ENCODE results near the gene CELF2.

CELF2 gene

GRCh38 chr10:11058965-11059364 lies 41.3 kb downstream of the CELF2 start:
- no peak for DNase-seq (ENCODE audit: low spot score)

- no peak for DNase-seq (ENCODE audit: low spot score)
Measured at GRCh38 chr10:11063856-11064255, 46.2 kb downstream of the CELF2 start.

DNA sequence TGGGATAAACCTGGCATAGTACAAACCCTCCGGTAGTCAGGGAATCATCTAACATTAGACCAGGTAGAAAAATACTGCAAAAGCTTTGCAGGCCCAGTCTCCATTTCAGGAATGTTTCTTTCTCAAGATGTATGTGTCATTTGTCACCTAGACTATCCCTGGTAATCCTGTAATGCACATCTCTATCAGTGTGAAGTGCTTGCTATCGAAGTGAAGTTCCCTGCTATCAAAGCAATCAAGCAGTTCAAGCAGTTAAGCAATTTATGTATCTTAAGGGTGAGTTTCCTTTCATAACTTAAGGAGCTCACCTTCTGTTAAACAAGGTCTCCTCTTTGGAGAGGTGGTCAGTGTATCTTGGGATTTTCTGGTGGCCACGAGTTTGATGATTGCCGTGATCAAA lies 47.2 kb downstream of the CELF2 start:
- DNase-seq (ENCODE audit: low spot score) = no peak

DNA sequence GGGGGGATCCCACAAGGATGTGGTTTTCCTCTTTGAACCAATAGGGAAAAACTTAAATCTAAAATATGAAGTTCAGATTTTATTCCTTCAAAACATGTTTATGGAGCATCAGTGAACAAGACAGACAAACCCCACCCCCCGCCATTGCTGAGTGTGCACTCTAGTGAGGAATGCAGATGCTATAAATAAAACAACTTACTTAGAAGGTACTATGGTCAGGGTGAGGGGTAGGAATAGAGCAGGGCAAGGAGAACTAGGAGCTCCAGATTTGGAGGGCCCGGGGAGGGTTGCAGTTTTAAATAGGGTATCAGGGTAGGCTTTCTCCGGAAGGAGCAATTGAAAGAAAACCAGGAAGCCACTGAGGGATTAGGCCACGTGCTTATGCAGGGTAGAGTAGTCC lies 47.9 kb downstream of the CELF2 start:
- DNase-seq (ENCODE audit: low spot score) = no peak

GRCh38 chr10:11066520-11066919 lies 48.8 kb downstream of the CELF2 start:
- no peak for DNase-seq (ENCODE audit: low spot score)

DNA sequence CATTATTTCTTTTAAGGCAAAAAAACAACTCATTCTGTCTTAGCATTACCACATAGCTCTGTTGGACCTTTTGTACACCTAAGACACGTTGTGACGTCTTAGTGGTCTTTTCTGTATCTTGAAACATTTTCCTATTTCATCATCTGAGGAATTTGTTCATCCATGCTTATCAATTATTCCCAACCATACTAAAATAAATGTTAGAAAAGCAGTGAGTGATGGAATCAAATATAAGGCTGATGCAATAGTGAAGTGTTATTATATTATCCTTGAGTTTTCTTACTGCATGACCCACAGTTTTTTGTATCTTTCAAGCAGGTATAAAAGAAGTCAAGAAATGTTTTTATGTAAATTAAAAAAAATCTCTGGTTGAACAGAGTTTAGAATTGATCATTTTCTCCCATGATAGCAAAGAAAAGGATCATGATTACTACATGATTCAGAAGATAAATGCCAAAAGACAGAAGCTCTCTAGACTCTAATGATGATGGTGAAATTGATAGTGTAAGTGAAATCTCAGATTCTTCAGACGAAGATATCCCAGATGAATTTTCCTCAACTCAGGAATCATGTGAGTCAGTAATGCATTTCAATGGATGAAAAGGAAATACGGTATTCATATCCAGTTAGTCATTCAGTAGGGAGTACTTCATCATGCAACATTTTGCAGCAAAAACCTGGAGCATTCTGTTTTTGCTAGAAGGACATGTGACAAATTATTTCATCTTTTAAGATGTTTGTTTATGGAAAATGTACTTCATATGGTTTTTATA lies 51.4 kb downstream of the CELF2 start:
- DNase-seq (ENCODE audit: low spot score) = no peak

DNA sequence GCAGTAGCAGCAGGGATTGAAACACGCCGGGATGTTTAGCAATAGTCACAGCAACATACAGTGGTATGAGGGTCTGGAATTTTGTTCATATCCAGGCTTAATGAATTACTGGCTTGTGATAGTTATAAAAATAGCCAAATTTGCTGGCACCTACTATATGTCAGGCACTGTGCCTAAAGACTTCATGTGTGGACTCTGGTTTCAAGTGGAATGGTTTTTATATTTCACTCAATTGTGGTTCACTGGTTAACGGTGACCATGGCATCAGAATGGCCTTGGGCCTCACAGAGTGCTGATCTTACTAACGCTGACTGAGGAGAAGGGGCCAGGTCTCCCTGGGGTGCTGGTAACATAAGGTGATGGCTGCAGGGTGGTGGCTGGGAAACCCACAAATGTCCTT lies 55.7 kb downstream of the CELF2 start:
- DNase-seq (ENCODE audit: low spot score) = peak; percentile 32

DNA sequence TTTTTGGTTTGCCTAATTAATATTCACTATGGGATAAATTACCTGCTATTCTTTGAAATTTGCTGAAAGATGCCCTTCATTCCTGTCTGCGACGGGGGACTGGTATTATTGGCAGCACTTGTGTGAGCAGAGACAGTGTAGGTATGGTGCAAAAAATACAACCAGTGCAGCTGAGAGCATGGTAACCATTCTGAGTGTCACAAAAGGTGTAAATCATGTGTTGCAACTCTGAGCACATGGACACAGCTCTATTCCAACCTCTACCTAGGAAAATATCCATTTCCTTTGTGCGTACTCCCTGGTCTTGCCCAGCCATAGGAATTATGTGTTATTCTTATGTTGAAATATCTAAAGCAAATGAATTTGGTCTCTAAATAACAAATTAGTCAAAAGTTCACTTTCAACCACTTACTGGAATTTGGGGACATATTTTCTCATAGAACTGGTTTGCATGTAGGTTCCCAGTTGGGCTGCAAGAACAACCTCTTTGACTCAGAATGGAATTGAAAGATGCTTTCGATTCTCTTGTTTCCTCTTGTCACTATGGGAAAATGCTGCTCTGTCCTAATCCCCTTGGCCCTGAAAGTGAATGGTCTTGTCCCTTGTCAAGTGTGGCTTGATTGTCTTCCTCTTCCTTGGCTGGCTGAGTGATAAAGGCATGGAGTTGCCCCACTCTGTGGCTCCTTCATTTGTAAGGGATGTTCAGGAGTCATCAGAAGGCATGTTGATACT lies 57.0 kb downstream of the CELF2 start:
- no peak for DNase-seq (ENCODE audit: low spot score)

DNA sequence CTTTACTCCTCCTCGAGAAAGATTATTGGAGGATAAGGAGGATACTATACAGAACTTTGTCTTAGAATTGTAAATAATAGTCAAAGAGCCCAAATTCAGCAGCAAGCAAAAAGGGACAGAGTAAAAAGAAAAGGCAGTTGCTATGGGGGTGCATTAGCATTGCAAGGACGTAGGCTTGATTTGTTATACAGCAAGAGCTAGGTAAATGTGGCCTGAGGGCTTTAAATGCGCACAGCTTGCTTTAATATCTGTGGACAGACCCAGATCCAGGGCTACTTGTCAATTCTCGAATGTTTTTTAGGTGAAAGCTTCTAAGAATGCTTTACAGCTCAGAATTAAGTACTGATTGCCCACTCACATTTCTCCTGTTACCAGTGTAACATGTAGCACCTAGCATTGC lies 58.5 kb downstream of the CELF2 start:
- DNase-seq (ENCODE audit: low spot score) = no peak

- no peak for DNase-seq (ENCODE audit: low spot score)
Measured at GRCh38 chr10:11080564-11080984, 62.9 kb downstream of the CELF2 start.

GRCh38 chr10:11081408-11081807 lies 63.7 kb downstream of the CELF2 start:
- no peak for DNase-seq (ENCODE audit: low spot score)

GRCh38 chr10:11082526-11082925 lies 64.9 kb downstream of the CELF2 start:
- DNase-seq (ENCODE audit: low spot score) = no peak

DNA sequence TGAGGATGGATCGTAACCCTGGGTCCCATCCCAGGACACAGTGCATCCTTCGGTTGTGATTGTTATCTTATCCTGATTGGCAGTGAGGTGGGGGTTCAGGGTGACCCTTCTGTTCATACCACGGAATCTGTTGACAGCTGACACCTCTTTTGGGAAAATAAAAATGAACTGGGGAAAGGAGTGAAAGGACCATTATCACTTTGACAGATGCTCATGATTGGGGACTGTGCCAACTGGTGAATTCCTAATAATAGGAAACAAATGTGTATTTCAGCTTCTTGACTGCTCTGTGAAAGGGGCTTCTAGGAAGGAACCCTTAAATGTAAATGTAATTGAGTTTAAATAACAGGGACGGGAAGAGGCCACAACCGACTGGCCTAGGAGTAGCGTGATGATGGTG lies 65.4 kb downstream of the CELF2 start:
- no peak for DNase-seq (ENCODE audit: low spot score)

DNA sequence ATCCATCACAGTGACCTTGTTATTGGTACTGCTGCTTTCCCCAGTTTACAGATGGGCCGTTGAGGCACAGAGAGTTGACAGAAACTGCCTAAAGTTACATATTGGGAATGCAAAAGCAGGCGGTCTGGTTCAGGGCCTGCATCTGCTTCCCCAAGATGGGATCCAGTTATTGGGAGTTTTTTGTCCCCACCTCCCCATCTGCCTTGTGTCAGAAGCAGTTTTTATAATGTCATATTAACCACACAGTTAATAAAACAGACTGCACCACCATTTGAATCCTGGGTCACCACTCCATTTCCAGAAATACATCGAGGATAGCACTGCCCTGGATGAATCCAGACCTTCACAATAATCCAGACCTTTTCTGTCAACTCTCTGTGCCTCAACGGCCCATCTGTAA lies 67.9 kb downstream of the CELF2 start:
- DNase-seq (ENCODE audit: low spot score) = no peak

- no peak for DNase-seq (ENCODE audit: low spot score)
Measured at GRCh38 chr10:11086177-11086840, 68.6 kb downstream of the CELF2 start.

DNA sequence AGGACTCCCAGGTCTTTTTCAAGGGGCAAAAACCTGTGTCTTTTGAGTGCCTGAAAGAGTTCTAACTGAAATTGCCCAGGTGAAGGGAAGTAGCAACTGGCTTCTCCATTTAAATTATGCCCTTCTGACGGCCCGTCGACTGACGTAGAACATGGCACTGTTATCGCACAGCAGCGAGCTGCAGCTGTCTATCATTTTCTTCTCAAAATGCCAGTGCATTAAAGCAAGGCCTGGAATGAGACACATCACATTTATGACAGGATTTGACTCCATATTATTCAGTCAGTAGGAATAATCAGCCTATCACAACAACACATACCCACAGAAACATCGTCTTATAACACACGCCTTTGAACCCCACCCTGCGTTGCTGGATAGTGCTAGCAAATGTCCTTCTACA lies 69.7 kb downstream of the CELF2 start:
- DNase-seq (ENCODE audit: low spot score) = no peak

DNA sequence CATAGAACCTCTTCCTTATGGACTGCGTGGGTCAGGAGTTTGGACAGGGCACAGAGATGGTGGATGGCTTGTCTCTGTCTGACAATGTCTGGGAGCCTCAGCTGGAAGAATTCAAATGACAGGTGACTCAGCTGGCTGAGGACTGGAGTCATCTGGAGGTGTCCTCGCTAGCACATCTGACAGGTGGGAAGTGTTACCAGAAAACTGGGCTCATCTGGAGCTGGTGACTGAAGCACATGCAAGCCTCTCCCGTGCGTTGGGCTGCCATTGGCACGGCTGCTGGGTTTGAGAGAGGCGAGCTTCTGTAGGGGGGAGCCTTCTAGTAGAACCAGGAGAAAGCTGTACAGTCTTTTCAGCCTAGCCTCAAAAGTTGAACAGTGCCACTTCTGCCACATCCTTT lies 71.0 kb downstream of the CELF2 start:
- no peak for DNase-seq (ENCODE audit: low spot score)

DNA sequence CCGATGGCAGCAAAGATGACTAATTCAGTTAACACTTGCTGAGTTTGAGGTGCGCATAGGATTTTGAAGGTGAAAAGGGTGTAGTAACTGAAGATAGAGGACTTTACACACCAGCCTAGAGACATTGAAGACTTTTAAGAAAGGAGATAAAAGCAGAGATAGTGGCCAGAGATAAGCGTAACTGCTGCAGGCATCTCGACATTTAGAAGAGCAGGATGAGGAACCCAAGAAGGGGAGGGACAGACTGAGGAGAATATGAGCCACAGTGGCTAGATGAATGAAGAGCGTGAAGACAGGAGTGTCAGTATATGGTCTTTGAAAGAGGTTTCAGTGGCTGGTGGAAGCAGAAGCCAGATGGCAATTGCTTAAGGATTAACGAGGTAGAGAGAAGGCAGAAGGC lies 71.6 kb downstream of the CELF2 start:
- no peak for DNase-seq (ENCODE audit: low spot score)

GRCh38 chr10:11091517-11092102 lies 73.9 kb downstream of the CELF2 start:
- no peak for DNase-seq (ENCODE audit: low spot score)

DNA sequence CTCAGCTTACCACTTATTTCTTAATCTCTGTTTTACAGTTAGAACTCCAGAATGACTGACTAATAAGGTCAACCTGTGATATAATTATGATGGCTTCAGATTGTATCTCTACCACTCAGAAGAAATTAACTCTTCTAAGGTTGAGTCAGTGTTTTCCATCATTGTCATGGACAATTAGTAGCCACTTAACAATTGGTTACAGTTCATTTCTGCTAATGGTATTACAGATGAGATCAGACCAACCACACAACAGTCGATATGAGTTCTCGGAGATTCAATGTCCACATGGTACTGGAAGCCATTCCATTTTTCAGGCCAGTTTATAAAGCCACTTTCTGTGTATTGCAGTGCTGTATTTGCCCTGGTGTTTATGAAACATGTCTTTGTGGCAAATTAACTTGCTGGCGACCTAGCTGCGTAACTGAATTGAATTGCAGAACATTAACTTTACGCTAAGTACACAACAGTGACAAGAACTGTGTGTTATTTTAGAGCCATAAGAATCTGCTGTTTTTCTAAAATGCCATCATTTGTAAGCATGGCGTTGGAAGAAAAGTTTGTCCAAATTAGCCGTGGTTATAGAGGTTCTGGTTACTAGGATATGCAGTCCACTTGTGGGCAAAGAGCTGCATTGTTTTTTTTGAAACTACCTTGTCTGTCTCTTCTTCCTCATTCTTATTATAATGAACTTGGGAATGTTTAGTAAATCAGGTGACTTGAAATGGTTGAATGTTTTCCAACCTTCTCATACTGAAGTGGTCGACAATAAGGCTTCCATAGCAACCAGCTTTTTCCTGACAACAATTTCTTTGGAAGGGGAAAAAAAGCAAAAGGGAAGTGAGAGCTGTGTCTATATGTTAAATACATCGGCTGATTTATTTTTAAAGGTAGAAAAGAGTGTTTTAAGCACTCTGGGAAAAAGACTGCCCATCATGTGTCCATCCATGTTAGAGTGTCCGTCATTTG lies 76.4 kb downstream of the CELF2 start:
- DNase-seq (ENCODE audit: low spot score) = no peak

DNA sequence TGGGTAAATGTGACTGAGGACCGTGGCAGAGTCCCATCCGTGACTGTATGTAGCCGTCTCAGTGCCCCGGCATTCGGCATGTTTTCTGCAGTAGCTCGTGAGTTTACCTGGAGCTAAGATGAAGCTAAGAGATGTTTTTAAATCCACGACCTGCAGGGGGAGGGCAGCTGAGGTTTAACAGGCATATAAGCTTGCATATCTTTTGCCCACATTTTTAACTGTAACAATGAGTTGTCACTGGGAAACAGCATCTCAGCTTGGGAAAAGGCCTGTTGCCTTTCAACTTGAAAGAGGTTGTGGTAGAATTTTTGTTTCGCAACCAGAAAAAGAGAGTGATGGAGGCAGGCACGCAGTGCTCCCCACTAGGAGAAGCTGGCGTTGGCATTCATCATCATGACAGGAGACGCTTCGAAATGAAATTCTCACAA lies 77.7 kb downstream of the CELF2 start:
- DNase-seq (ENCODE audit: low spot score) = no peak

GRCh38 chr10:11096422-11096821 lies 78.8 kb downstream of the CELF2 start:
- DNase-seq (ENCODE audit: low spot score) = no peak
